Loucy (cell line): ENCODE data around the gene KRTAP12-4.

Source experiments
- H2AFZ ChIP-seq: fragments of 200-600 bp; sonication (generic); 2 replicates; pipeline ENCODE4 v1.6.0; 2016; ENCODE audit warnings: antibody characterized with exemption, mild to moderate bottlenecking, low read length, moderate library complexity
- H3F3A ChIP-seq: fragments of 200-600 bp; 2 replicates; pipeline ENCODE4 v1.6.0; 2016; ENCODE audit warnings: antibody characterized with exemption, low read depth, mild to moderate bottlenecking
- H3K27me3 ChIP-seq: fragments of 200-600 bp; sonication (generic); 2 replicates; pipeline ENCODE4 v1.6.1; 2014; ENCODE audit warnings: low read length, mild to moderate bottlenecking; ENCODE audit not compliant: insufficient read depth, poor library complexity, severe bottlenecking
- H3K36me3 ChIP-seq: fragments of 200-600 bp; sonication (generic); 2 replicates; pipeline ENCODE4 v1.6.1; 2016; ENCODE audit warnings: low read length; ENCODE audit not compliant: insufficient read depth
- H3K4me1 ChIP-seq: fragments of 200-600 bp; sonication (generic); 2 replicates; pipeline ENCODE4 v1.5.1; 2014; ENCODE audit warnings: low read length, mild to moderate bottlenecking; ENCODE audit not compliant: insufficient read depth, poor library complexity, severe bottlenecking
- H3K4me2 ChIP-seq: fragments of 200-600 bp; sonication (generic); 2 replicates; pipeline ENCODE4 v1.6.0; 2014; ENCODE audit warnings: antibody characterized with exemption, low read length, low read depth, mild to moderate bottlenecking; ENCODE audit not compliant: poor library complexity, severe bottlenecking
- H3K4me3 ChIP-seq: fragments of 200-600 bp; sonication (generic); 2 replicates; pipeline ENCODE4 v1.5.1; 2014; ENCODE audit warnings: low read length, mild to moderate bottlenecking, mixed read lengths; ENCODE audit not compliant: poor library complexity, severe bottlenecking
- H3K79me2 ChIP-seq: fragments of 200-600 bp; sonication (generic); 2 replicates; pipeline ENCODE4 v1.6.1; 2014; ENCODE audit warnings: low read length; ENCODE audit not compliant: insufficient read depth
- H3K9ac ChIP-seq: fragments of 200-600 bp; sonication (generic); 2 replicates; pipeline ENCODE4 v1.6.0; 2014; ENCODE audit warnings: mild to moderate bottlenecking, low read depth, low read length, moderate library complexity; ENCODE audit not compliant: poor library complexity, severe bottlenecking
- H3K9me2 ChIP-seq: fragments of 200-600 bp; sonication (generic); replicated peaks from 2 replicates; pipeline ENCODE4 v1.6.1; 2016; ENCODE audit warnings: low read depth, low read length, mixed read lengths
- H3K9me3 ChIP-seq: fragments of 200-600 bp; sonication (generic); 2 replicates; pipeline ENCODE4 v1.6.1; 2014; ENCODE audit warnings: mild to moderate bottlenecking, antibody characterized with exemption, low read length, low read depth; ENCODE audit not compliant: insufficient read depth
- H4K20me1 ChIP-seq: fragments of 200-600 bp; sonication (generic); 2 replicates; pipeline ENCODE4 v1.6.0; 2014; ENCODE audit warnings: antibody characterized with exemption, low read length, mild to moderate bottlenecking; ENCODE audit not compliant: insufficient read depth, poor library complexity, severe bottlenecking
- CTCF ChIP-seq: fragments of 200-600 bp; sonication (generic); conservative IDR thresholded peaks from 2 replicates; pipeline ENCODE4 v1.5.1; 2014; ENCODE audit warnings: mild to moderate bottlenecking, antibody characterized with exemption, low read length
- EZH2phosphoT487 ChIP-seq: fragments of 200-600 bp; IDR thresholded peaks from 2 replicates; pipeline ENCODE4 v1.6.1; 2018; ENCODE audit warnings: antibody characterized with exemption, mild to moderate bottlenecking, moderate library complexity, borderline replicate concordance

KRTAP12-4 gene

GRCh38 chr21:44702111-44702972 is 47.9 kb upstream of the KRTAP12-4 start:
- no peaks in the 10 kb centered on the region for H3K27me3 ChIP-seq
- no peak overlapping the region for H3K4me2 ChIP-seq
- H3K9me3 ChIP-seq, result no peaks in the 10 kb centered on the region
- H3K4me3 ChIP-seq, result no peak overlapping the region
- no peak overlapping the region for H3K9ac ChIP-seq
- no peaks in the 10 kb centered on the region for H3K9me2 ChIP-seq
- H3F3A ChIP-seq, result no peaks in the 10 kb centered on the region
- no peaks in the 10 kb centered on the region for H3K36me3 ChIP-seq
- no peak overlapping the region for H2AFZ ChIP-seq
- H4K20me1 ChIP-seq, result no peaks in the 10 kb centered on the region
- no peaks in the 10 kb centered on the region for H3K79me2 ChIP-seq
- TF ChIP-seq EZH2phosphoT487, result no peak
- no peak for TF ChIP-seq CTCF
- H3K4me1 ChIP-seq, result no peaks in the 10 kb centered on the region

- Histone ChIP-seq H3K36me3 (no peaks in the 10 kb centered on the region), H3K4me1 (no peaks in the 10 kb centered on the region), H3K9me3 (no peaks in the 10 kb centered on the region), H3K9me2 (no peaks in the 10 kb centered on the region), H3K79me2 (no peaks in the 10 kb centered on the region), H3K4me3 (no peak overlapping the region), H3K27me3 (no peaks in the 10 kb centered on the region), H4K20me1 (no peaks in the 10 kb centered on the region), H3F3A (no peaks in the 10 kb centered on the region), H3K4me2 (no peak overlapping the region), H2AFZ (no peak overlapping the region), H3K9ac (no peak overlapping the region)
- TF ChIP-seq EZH2phosphoT487, result no peak
These were observed 47.1 kb upstream of the KRTAP12-4 start for GRCh38 chr21:44701541-44701940.

GRCh38 chr21:44701023-44701400 is 46.6 kb upstream of the KRTAP12-4 start:
- no peaks in the 10 kb centered on the region for H3K27me3 ChIP-seq
- no peak overlapping the region for H3K4me2 ChIP-seq
- no peak overlapping the region for H3K9ac ChIP-seq
- no peak overlapping the region for H3K4me3 ChIP-seq
- H3K79me2 ChIP-seq, result no peaks in the 10 kb centered on the region
- no peaks in the 10 kb centered on the region for H3K9me3 ChIP-seq
- H4K20me1 ChIP-seq, result no peaks in the 10 kb centered on the region
- no peak overlapping the region for H2AFZ ChIP-seq
- TF ChIP-seq CTCF, result no peak
- TF ChIP-seq EZH2phosphoT487, result no peak
- no peaks in the 10 kb centered on the region for H3K9me2 ChIP-seq
- no peaks in the 10 kb centered on the region for H3F3A ChIP-seq
- H3K36me3 ChIP-seq, result no peaks in the 10 kb centered on the region
- H3K4me1 ChIP-seq, result no peaks in the 10 kb centered on the region
